ENCODE data around the gene SSTR1.

DNA sequence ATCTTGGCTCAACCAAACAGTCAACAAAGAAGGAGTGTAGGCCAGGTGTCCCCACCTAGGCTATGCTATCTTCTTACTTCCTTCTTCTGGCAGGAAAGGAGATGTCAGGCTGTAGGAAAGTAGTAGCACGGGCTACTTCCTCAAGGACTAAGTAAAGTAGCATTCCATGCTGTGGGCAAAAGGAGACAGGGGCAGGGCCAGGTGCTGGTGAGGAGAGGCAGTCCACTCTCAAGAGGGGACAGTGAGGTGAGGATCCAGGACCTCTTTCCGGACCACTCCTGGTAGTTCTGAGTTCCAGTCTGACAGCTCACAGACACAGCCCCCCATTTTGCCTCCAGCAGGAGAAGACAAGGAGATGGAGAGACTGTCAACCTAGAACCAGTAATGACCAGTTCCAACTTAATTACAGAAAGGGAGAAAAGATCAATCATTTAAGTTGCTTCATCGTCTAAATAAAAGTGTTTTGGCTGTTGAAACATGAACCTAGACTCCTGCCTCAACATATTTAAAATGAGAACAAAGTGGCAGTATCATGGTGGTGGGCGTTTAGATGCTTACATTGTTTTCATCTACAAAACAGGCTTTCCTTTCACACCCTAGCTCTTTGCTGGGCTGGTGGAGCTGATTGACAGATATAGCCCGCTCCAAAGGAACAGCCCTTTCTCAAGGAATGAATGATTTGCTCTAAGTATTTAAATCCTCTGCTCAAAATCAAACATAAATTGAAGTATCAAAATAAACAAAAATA, 5.1 kb upstream of the SSTR1 start:
- TF ChIP-seq CTCF (conservative IDR thresholded peaks at IDR 0.05 in 1 of 2, IDR thresholded peaks at IDR 0.05 in 1 of 2; ENCODE audit: extremely low read depth in 1 of 2, insufficient read depth in 1 of 2, low read depth in 1 of 2, low read length in 2 of 2) (no peak), EZH2 (IDR thresholded peaks at IDR 0.05; ENCODE audit: borderline replicate concordance, low read length) (no peak)

Measured in mammary epithelial cell (primary cell).